Common myeloid progenitor, CD34-positive (primary cell): ENCODE results near the gene DOCK8. TPM values are rescaled to one million over a fixed set of nuclear protein-coding genes. Genes with fewer than 3 reads are reported as not detected.
"Not testable (repeated sequence)": the region's sequence is repeated elsewhere in the genome, so short reads cannot be mapped to it uniquely, and the experiment has no call there.

Experiments used
- CTCF ChIA-PET: fragments of 350-600 bp; sonication (Branson Sonifier 250); formaldehyde crosslinking; loops from one replicate; lab custom pipeline; 2021; ENCODE audit warnings: antibody characterized with exemption; lab: Charles Lee
- POLR2A ChIA-PET: fragments of 350-600 bp; sonication (Branson Sonifier 250); formaldehyde crosslinking; loops from one replicate; lab custom pipeline; 2021; ENCODE audit warnings: antibody characterized with exemption; lab: Charles Lee
- DNase-seq, 3 donors: peaks; one replicate each; pipeline versions ENCODE4 v3.0.0 to v3.0.0-alpha.2; 2013
- H3K27ac ChIP-seq, 2 experiments: 1 replicate in 1 of 2; 2 replicates in 1 of 2; pipeline ENCODE4 v1.7.0; 2013; ENCODE audit warnings: inconsistent platforms in 2 of 2, low read length in 2 of 2, mild to moderate bottlenecking in 2 of 2, low read depth in 1 of 2, moderate library complexity in 1 of 2; ENCODE audit not compliant: severe bottlenecking in 2 of 2, insufficient read depth in 1 of 2, poor library complexity in 1 of 2
- H3K27me3 ChIP-seq, 5 experiments: replicated peaks in 2 of 5; 1 replicate in 3 of 5; 2 replicates in 2 of 5; pipeline versions ENCODE4 v1.6.1 to v1.7.0; 2013; ENCODE audit warnings: low read length in 4 of 5, mild to moderate bottlenecking in 2 of 5, moderate library complexity in 2 of 5, inconsistent platforms in 1 of 5; ENCODE audit not compliant: insufficient read depth in 5 of 5, control insufficient read depth in 4 of 5
- H3K36me3 ChIP-seq, 4 experiments: 1 replicate in 2 of 4; 2 replicates in 2 of 4; pipeline versions ENCODE4 v1.6.1 to v1.7.0; 2013; ENCODE audit warnings: low read length in 3 of 4, control low read depth in 1 of 4, mild to moderate bottlenecking in 1 of 4; ENCODE audit not compliant: control insufficient read depth in 4 of 4, insufficient read depth in 4 of 4
- H3K4me1 ChIP-seq, 4 experiments: 1 replicate in 3 of 4; 2 replicates in 1 of 4; pipeline versions ENCODE4 v1.6.1 to v1.7.1; 2013; ENCODE audit warnings: low read length in 3 of 4, mild to moderate bottlenecking in 3 of 4, control low read depth in 1 of 4, inconsistent platforms in 1 of 4, moderate library complexity in 1 of 4; ENCODE audit not compliant: control insufficient read depth in 4 of 4, insufficient read depth in 4 of 4; ENCODE audit errors: control extremely low read depth in 1 of 4
- H3K4me3 ChIP-seq, 7 experiments: 1 replicate in 4 of 7; 2 replicates in 3 of 7; pipeline versions ENCODE4 v1.5.1 to v1.7.0; 2013; ENCODE audit warnings: mild to moderate bottlenecking in 7 of 7, low read length in 6 of 7, moderate library complexity in 6 of 7, inconsistent platforms in 2 of 7, low read depth in 2 of 7, control low read depth in 1 of 7; ENCODE audit not compliant: insufficient read depth in 4 of 7, control insufficient read depth in 1 of 7; ENCODE audit errors: extremely low read depth in 1 of 7
- H3K9me3 ChIP-seq, 5 experiments: 1 replicate in 4 of 5; 2 replicates in 1 of 5; pipeline versions ENCODE4 v1.6.1 to v1.7.1; 2013; ENCODE audit warnings: low read length in 4 of 5, mild to moderate bottlenecking in 2 of 5, inconsistent platforms in 1 of 5, low read depth in 1 of 5, moderate library complexity in 1 of 5; ENCODE audit not compliant: control insufficient read depth in 4 of 5, insufficient read depth in 2 of 5; ENCODE audit errors: control extremely low read depth in 1 of 5
- WGBS: methylation state at CpG from one replicate; pipeline ENCODE4 v1.1.5; 2013; ENCODE audit not compliant: insufficient coverage; 5-methylcytosine and 5-hydroxymethylcytosine counted together
- polyA plus RNA-seq: library from polyadenylated mRNA; unstranded; fragments of 120-200 nt; gene quantifications from one replicate; pipeline ENCODE4 v1.2.1, GENCODE V29; 2013

Gene DOCK8
- 66.4 TPM for polyA plus RNA-seq

DNA sequence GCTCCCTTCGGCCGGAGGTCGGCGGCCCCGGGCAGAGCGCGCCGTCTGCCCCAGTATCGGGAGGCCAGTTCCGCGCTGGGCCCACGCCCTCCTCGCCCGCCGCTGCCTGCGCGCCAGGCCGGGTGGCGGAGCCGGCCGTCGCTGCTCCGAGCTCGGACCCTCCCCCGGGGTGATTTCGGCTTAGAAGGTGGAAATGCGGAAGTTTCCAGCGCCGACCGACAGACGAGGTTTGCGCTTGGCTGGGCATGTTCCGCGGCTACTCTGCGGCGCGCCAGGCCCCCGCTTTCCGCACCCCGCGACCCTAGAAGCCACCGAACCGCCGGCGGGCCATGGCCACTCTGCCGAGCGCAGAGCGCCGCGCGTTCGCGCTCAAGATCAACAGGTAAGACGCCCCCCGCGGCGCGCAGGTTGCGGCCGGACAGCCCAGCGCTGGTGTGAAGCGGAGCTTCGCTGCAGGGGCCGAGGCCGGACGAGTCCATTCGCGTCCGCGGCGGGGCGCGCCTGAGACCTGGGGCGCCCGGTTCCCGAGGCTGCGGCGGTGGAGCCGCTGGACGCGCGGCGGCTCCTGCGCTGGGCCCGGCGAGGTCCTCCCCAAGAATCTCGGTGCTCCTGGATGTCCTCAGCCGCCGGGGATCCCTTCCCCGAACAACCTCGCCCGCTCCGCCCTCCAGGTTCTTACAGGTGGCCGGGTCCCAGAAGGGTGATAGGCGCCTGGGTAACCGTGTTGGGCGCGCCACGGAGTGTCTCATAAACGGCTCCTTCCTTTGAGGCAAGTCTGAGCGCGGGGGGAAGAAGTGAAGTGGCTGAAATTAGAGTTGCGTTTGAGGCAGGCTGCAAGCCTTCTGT is at the start of gene DOCK8:
TSS of gene DOCK8 (plus strand) at position 218 of the 846 bp plus-strand sequence. CDS start at position 330, 112 bp downstream.
- DNase-seq: peak; percentile 85 to 94 (median 93)
- no peaks in the 10 kb centered on the region for H3K27me3 ChIP-seq
- peaks cover 10 to 36% (median 16%) of the 10 kb centered on the region in 4 experiments for H3K4me1 ChIP-seq
- WGBS: 0% methylated on average over 99 of the region's 103 CpGs
- H3K4me3 ChIP-seq: peak within 1 kb of the TSS; percentile 81 to 91 (median 87)
- ChIA-PET CTCF (interaction anchor here (0.8 to 3.3 kb wide), 18 partner anchors 8 to 101 kb away, joined by 3 to 13 read pairs (median 4); no protein-coding TSS in a partner anchor), POLR2A (interaction anchor here (0.6 to 1.4 kb wide), 3 partner anchors 58 to 75 kb away, joined by 3 to 5 read pairs (median 3); no protein-coding TSS in a partner anchor)
- peak within 1 kb of the TSS in 1 of 2 experiments; percentile 79 for H3K27ac ChIP-seq
- no peaks in the 10 kb centered on the region for H3K9me3 ChIP-seq
- no peaks in the 10 kb centered on the region for H3K36me3 ChIP-seq

DNA sequence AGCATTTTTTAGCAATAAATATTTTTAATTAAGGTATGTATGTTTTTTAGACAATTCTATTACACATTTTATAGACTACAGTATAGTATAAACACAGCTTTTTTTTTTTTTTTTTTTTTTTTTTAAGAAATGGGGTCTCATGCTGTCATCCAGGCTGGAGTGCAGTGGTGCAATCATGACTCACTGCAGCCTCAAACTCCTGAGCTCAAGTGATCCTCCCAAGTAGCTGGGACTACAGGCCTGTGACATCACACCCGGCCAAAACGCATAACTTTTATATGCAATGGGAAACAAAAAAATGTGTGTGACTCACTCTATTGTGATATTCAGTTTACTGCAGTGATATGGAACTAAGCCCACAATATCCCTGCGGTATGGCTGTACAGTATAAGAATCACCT is 44.9 kb upstream of the DOCK8 start:
- POLR2A ChIA-PET, H3K9me3 ChIP-seq, H3K27ac ChIP-seq, H3K4me3 ChIP-seq, CTCF ChIA-PET, H3K36me3 ChIP-seq, H3K27me3 ChIP-seq, DNase-seq, H3K4me1 ChIP-seq: not testable (repeated sequence)
- WGBS: no CpG with 5 or more reads among the region's 3 CpGs

DNA sequence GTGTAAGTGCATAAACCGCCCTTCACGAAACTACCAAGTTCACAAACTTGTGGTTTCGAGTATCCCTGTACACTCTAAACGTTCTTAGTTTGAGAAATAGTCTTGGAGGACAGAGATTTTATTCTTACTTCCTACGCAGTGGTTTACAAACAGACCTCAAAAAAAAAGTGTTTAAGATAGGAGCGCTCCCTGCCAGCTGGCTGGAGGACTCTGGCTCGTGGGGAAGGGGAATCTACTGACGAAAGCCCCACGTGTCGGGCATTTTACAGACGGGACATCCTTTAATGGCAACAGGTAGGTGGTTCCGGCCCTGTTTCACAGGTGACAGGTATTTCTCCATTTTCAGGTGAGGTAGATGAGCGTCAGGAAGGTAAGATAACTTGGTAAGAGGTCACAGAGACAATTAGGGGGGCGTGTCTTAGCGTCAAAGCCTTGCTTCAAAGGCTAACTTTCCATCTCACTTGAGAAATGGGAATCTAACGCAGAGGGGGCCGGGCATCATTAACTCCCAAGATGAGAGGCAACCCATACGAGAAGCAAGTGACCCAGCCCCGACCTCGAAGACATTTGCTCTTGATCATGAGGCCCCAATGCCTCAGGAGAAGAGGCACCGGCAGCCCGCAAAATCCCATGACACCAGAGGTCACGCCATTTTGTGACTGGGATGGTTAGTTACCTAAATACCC is 36.4 kb upstream of the DOCK8 start:
- H3K4me1 ChIP-seq, CTCF ChIA-PET, H3K9me3 ChIP-seq, POLR2A ChIA-PET, H3K27me3 ChIP-seq, H3K36me3 ChIP-seq, H3K27ac ChIP-seq: not testable (repeated sequence)
- peak overlapping the region in 3 of 7 experiments; percentile 43 to 72 (median 62) for H3K4me3 ChIP-seq
- WGBS: no CpG with 5 or more reads among the region's 23 CpGs
- DNase-seq: peak in 1 of 3 donors; percentile 1

DNA sequence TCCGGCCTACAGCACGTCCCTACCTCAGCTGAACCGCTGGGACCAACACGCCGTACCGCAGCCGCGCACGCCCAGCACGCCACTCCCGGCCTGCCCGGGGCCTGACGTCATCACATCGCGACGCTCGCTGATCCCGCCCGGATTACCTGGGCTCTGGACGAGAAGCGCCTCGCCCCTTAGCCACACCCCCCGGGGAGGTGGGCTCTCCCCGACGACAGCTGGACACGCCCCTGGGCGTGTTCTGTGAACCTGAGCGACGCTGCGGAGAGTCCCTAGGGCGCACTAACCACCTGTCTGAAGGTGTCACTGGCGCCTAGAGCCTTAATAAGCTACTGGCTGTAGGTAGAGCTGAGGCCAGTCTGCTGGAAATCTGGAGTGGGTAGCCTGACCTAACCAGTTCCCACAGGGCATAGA is 35.7 kb upstream of the DOCK8 start, which contains the start of gene ZNG1A:
TSS of gene ZNG1A (minus strand) at position 87 of the 414 bp plus-strand sequence. CDS start 87 bp downstream, outside the sequence.
- DNase-seq: peak in 1 of 3 donors; percentile 87
- POLR2A ChIA-PET, H3K9me3 ChIP-seq, H3K27me3 ChIP-seq, H3K4me1 ChIP-seq, H3K36me3 ChIP-seq, CTCF ChIA-PET, H3K27ac ChIP-seq: not testable (repeated sequence)
- no CpG with 5 or more reads among the region's 32 CpGs for WGBS
- H3K4me3 ChIP-seq: peak within 1 kb of the TSS in 5 of 7 experiments; percentile 47 to 80 (median 67)

DNA sequence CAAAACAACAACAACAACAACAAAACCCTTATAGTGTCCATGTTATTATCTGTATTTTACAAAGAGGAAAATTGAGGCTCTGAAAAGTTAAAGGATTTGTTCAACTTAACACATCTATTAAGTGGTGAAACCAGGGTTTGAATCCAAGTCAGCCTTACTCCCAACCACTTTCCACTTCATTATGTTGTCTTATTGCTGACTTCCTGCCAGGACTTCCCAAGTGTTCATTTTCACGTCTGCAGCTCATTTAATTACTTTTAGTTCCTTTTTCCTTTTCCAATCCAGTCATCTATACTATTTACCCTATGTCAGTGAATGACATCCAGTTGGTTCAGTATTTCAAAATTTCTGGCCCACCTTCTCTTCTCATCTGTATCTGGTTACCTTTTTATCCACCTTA is 15.1 kb upstream of the DOCK8 start:
- DNase-seq, H3K27me3 ChIP-seq, H3K4me1 ChIP-seq, POLR2A ChIA-PET, H3K9me3 ChIP-seq, H3K4me3 ChIP-seq, H3K36me3 ChIP-seq, CTCF ChIA-PET, H3K27ac ChIP-seq: not testable (repeated sequence)
- no CpG with 5 or more reads among the region's 1 CpG for WGBS

DNA sequence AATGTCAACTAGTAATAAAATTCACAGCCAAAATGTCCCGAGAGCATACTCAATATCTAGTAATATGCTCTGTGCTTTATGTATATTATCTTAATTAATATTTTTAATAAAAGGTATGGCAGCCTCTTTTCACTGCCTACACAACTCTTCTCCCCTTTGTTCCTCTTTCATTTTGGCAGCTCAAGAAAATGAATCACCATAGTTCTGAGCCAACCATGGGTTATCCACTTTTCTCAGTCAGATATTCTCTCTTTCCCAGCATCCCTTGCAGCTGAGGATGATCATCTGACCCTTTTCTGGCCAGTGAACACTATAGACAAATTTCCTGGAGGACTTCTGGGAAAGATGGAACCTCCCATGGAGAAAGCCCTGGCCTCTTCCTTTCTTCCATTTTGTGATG is 8.2 kb upstream of the DOCK8 start:
- no CpG with 5 or more reads among the region's 1 CpG for WGBS
- no peak for DNase-seq
- Histone ChIP-seq H3K36me3 (no peaks in the 10 kb centered on the region), H3K9me3 (no peaks in the 10 kb centered on the region), H3K4me1 (peaks cover 0 to 6% (median 4%) of the 10 kb centered on the region in 4 experiments), H3K4me3 (no peak overlapping the region), H3K27ac (no peak overlapping the region), H3K27me3 (no peaks in the 10 kb centered on the region)
- POLR2A ChIA-PET: no interaction called here
- CTCF ChIA-PET: interaction anchor here (1.3 kb wide), 1 partner anchor 9 kb away, joined by 4 read pairs; no protein-coding TSS in a partner anchor
